HepG2 (cell line): ENCODE results near the gene HOXD1. TPM values are rescaled to one million over a fixed set of nuclear protein-coding genes. Genes with fewer than 3 reads are reported as not detected.
A peak's percentile ranks its signal among the peaks of the same experiment; 100 is the strongest.

Source experiments
- ATAC-seq: fragments of 200-7000 bp; cut with Tn5 transposase; 3 replicates; pipeline ENCODE4 v1.9.1; 2020; ENCODE audit warnings: mild to moderate bottlenecking, moderate library complexity
- BruUV-seq: library from RNA; stranded (reverse); fragments of 400-500 nt; replicated peaks from 2 replicates; lab custom pipeline; 2021; lab: Mats Ljungman, UMichigan
- CTCF ChIA-PET: fragments of 300-600 bp; formaldehyde crosslinking; extraction: SDS; loops from one replicate; lab custom pipeline; 2021; ENCODE audit warnings: low total read pairs, inconsistent platforms, low intra/inter-chr PET ratio; lab: Yijun Ruan, JAX
- POLR2A ChIA-PET: fragments of 350-600 bp; sonication (Branson Sonifier 250); formaldehyde crosslinking; loops from one replicate; lab custom pipeline; 2020; ENCODE audit warnings: antibody characterized with exemption, inconsistent platforms; lab: Yijun Ruan, JAX
- DNase-seq: peaks from one replicate; pipeline ENCODE4 v3.0.0-alpha.2; 2015; ENCODE audit warnings: low spot score
- FAIRE-seq: peaks from 3 replicates; lab custom pipeline; 2011; peaks lifted over from hg19 to GRCh38; lab: Jason Lieb, UNC
- H2AFZ ChIP-seq: one replicate; pipeline ENCODE4 v1.6.1; 2011; ENCODE audit warnings: low read length, inconsistent platforms
- H3K27ac ChIP-seq: fragments of 300-600 bp; 3 replicates; pipeline ENCODE4 v1.8.0; 2011; ENCODE audit warnings: mixed run types, mild to moderate bottlenecking, mixed read lengths, low read length, inconsistent platforms; ENCODE audit not compliant: insufficient read depth; ENCODE audit errors: extremely low read length
- H3K27me3 ChIP-seq, 2 experiments: fragments of 200-600 bp in 1 of 2; 2 replicates in 1 of 2; 3 replicates in 1 of 2; pipeline versions ENCODE4 v1.6.0 to v1.8.0; 2011; ENCODE audit warnings: low read length in 2 of 2, mild to moderate bottlenecking in 2 of 2, moderate library complexity in 2 of 2, inconsistent platforms in 1 of 2; ENCODE audit not compliant: insufficient read depth in 2 of 2, control insufficient read depth in 1 of 2
- H3K36me3 ChIP-seq, 2 experiments: fragments of 200-600 bp in 1 of 2; replicated peaks in 1 of 2; 2 replicates in 1 of 2; 3 replicates in 1 of 2; pipeline versions ENCODE4 v1.5.1 to v1.8.0; 2011; ENCODE audit warnings: low read length in 2 of 2, inconsistent platforms in 1 of 2; ENCODE audit not compliant: insufficient read depth in 2 of 2, control insufficient read depth in 1 of 2
- H3K4me1 ChIP-seq: 2 replicates; pipeline ENCODE4 v1.5.1; 2012; ENCODE audit warnings: low read length, inconsistent platforms; ENCODE audit not compliant: insufficient read depth
- H3K4me2 ChIP-seq: 2 replicates; pipeline ENCODE4 v1.6.0; 2011; ENCODE audit warnings: low read depth, low read length, inconsistent platforms
- H3K4me3 ChIP-seq, 3 experiments: fragments of 200-600 bp in 1 of 3; sonication (generic), shearing (Covaris generic) in 1 of 3; replicated peaks in 1 of 3; 2 replicates each; pipeline ENCODE4 v1.5.1; 2011 to 2016; ENCODE audit warnings: low read length in 3 of 3, inconsistent platforms in 2 of 3, low read depth in 2 of 3, mild to moderate bottlenecking in 2 of 3, control low read depth in 1 of 3, mixed read lengths in 1 of 3; ENCODE audit not compliant: insufficient read depth in 1 of 3
- H3K79me2 ChIP-seq: one replicate; pipeline ENCODE4 v1.6.1; 2011; ENCODE audit warnings: low read length, inconsistent platforms; ENCODE audit not compliant: insufficient read depth
- H3K9ac ChIP-seq: 2 replicates; pipeline ENCODE4 v1.6.0; 2011; ENCODE audit warnings: mild to moderate bottlenecking, low read depth, low read length, inconsistent platforms; ENCODE audit not compliant: insufficient read depth
- H3K9me3 ChIP-seq: 2 replicates; pipeline ENCODE4 v1.5.1; 2012; ENCODE audit warnings: mild to moderate bottlenecking, low read length
- H4K20me1 ChIP-seq: 2 replicates; pipeline ENCODE4 v1.6.0; 2011; ENCODE audit warnings: inconsistent platforms, mild to moderate bottlenecking, low read length, moderate library complexity; ENCODE audit not compliant: insufficient read depth
- EED ChIP-seq: sonication (generic); formaldehyde crosslinking; IDR thresholded peaks from 2 replicates; pipeline ENCODE4 v1.5.0; 2020; ENCODE audit warnings: mild to moderate bottlenecking, missing genetic modification reagents
- HOXA3 ChIP-seq: sonication (generic); formaldehyde crosslinking; IDR thresholded peaks from 2 replicates; pipeline ENCODE4 v1.5.0; 2020; ENCODE audit warnings: missing genetic modification reagents
- ISX ChIP-seq: sonication (generic); formaldehyde crosslinking; conservative IDR thresholded peaks from 2 replicates; pipeline ENCODE4 v1.5.0; 2020; ENCODE audit warnings: missing genetic modification reagents
- MYPOP ChIP-seq: sonication (generic); formaldehyde crosslinking; IDR thresholded peaks from 2 replicates; pipeline ENCODE4 v1.8.1; 2023; ENCODE audit warnings: mild to moderate bottlenecking, moderate library complexity, missing genetic modification reagents
- PRDM15 ChIP-seq: sonication (generic); formaldehyde crosslinking; IDR thresholded peaks from 2 replicates; pipeline ENCODE4 v1.4.0; 2020; ENCODE audit warnings: missing genetic modification reagents
- SYNCRIP ChIP-seq: fragments of 200-400 bp; formaldehyde crosslinking; IDR thresholded peaks from 2 replicates; pipeline ENCODE4 v1.6.1; 2018; ENCODE audit warnings: mild to moderate bottlenecking, low read depth, low read length; ENCODE audit not compliant: insufficient read depth
- TAF1 ChIP-seq: sonication (generic); formaldehyde crosslinking; IDR thresholded peaks from 2 replicates; pipeline ENCODE4 v1.4.0; 2020; ENCODE audit warnings: missing genetic modification reagents
- TBP ChIP-seq: sonication (generic); formaldehyde crosslinking; IDR thresholded peaks from 2 replicates; pipeline ENCODE4 v1.5.0; 2020; ENCODE audit warnings: missing genetic modification reagents
- ZBTB7A ChIP-seq: sonication (generic); formaldehyde crosslinking; IDR thresholded peaks from 2 replicates; pipeline ENCODE4 v1.8.0; 2022; ENCODE audit warnings: mild to moderate bottlenecking, missing genetic modification reagents
- ZFAT ChIP-seq: sonication (generic); formaldehyde crosslinking; conservative IDR thresholded peaks from 2 replicates; pipeline ENCODE4 v1.8.1; 2023; ENCODE audit warnings: missing genetic modification reagents, inconsistent platforms
- ZMYM4 ChIP-seq: sonication (generic); formaldehyde crosslinking; IDR thresholded peaks from 2 replicates; pipeline ENCODE4 v1.8.1; 2023; ENCODE audit warnings: mild to moderate bottlenecking, missing genetic modification reagents
- ZNF644 ChIP-seq: IDR thresholded peaks from 2 replicates; pipeline ENCODE4 v1.6.1; 2016; ENCODE audit warnings: low read depth
- ZNF792 ChIP-seq: IDR thresholded peaks from 2 replicates; pipeline ENCODE4 v1.6.1; 2016
- ZXDC ChIP-seq: sonication (generic); formaldehyde crosslinking; IDR thresholded peaks from 2 replicates; pipeline ENCODE4 v1.5.0; 2020; ENCODE audit warnings: mild to moderate bottlenecking, missing genetic modification reagents
- WGBS: methylation state at CpG from one replicate; pipeline ENCODE4 v1.1.6; 2017; ENCODE audit warnings: low lambda C conversion rate; 5-methylcytosine and 5-hydroxymethylcytosine counted together
- in situ Hi-C: cut with HindIII; loops from 2 replicates; pipeline ENCODE4 v1.10.0; 2017; ENCODE audit warnings: low pct_unique_long_range_greater_than_20kb; ENCODE audit not compliant: extremely low pct_ligation_motif_present
- intact Hi-C: fragments of 100-400 bp; cut with micrococcal nuclease; formaldehyde crosslinking; loops from one replicate; pipeline ENCODE4 v1.10.0; 2022; ENCODE audit not compliant: unreplicated experiment
- polyA plus RNA-seq, 8 experiments: library from polyadenylated mRNA; depleted of rRNA in 3 of 8; stranded (reverse) in 7 of 8; unstranded in 1 of 8; fragments of >200 nt; fragmentation: Illumina TruSeq in 4 of 8; extraction: Trizol in 4 of 8; gene quantifications; 2 replicates each; pipeline versions ENCODE4 v1.2.1 to v1.2.3, GENCODE V29; 2011 to 2016; ENCODE audit warnings: low read depth in 4 of 8, missing spikeins in 1 of 8, mixed read lengths in 1 of 8; ENCODE audit not compliant: insufficient read depth in 1 of 8
- total RNA-seq, 5 experiments: library from RNA; depleted of rRNA; stranded (reverse); fragments of >200 nt; fragmentation: Illumina TruSeq; extraction: Trizol; gene quantifications; 2 replicates each; pipeline ENCODE4 v1.2.3, GENCODE V29; 2016; ENCODE audit warnings: low read depth in 1 of 5

HOXD1 gene
- total and polyA plus RNA-seq, 2 of the 13 experiments (the other 11 are each of a cell fraction or from before 2014, with no cell fraction given) = 10.0 to 22.3 TPM

- in situ Hi-C loops (no loop called here), intact Hi-C loops (no loop called here)
- POLR2A ChIA-PET = no interaction called here
- Histone ChIP-seq H3K36me3 (peaks cover 0 to 21% of the 10 kb centered on the region in 2 experiments; a peak in 4 of 5 replicates), H3K27ac (peak overlapping the region; percentile 6), H3K79me2 (no peaks in the 10 kb centered on the region), H4K20me1 (no peaks in the 10 kb centered on the region), H3K9me3 (no peaks in the 10 kb centered on the region), H2AFZ (no peak overlapping the region), H3K4me3 (no peak overlapping the region), H3K4me1 (peaks cover 58% of the 10 kb centered on the region), H3K4me2 (no peak overlapping the region), H3K27me3 (peaks cover 4 to 24% of the 10 kb centered on the region in 2 experiments; a peak in 4 of 5 replicates), H3K9ac (no peak overlapping the region)
- DNase-seq (no peak), ATAC-seq (no peak), FAIRE-seq (no peak)
- 88% methylated on average over 58 of the region's 60 CpGs for WGBS
- CTCF ChIA-PET = no interaction called here
- BruUV-seq = no TSS peak
- no peak for TF ChIP-seq PRDM15 (CRISPR knock-in tag)
- TF ChIP-seq ZNF792 (CRISPR knock-in tag) = 0 out of 2 replicates have a peak, but pooled peaks have one; percentile 28
- TF ChIP-seq SYNCRIP = no peak
- TF ChIP-seq ZNF644 (CRISPR knock-in tag) = no peak
- no peak for TF ChIP-seq ZXDC (CRISPR knock-in tag)
- TF ChIP-seq EED (CRISPR knock-in tag) = no peak
- TF ChIP-seq TAF1 (CRISPR knock-in tag) = 0 out of 2 replicates have a peak, but pooled peaks have one; percentile 9
- TF ChIP-seq TBP (CRISPR knock-in tag) = no peak
- peak; percentile 16; the same call in 1 of the 2 replicates for TF ChIP-seq HOXA3 (CRISPR knock-in tag)
- peak; percentile 63; the same call in 1 of the 2 replicates for TF ChIP-seq ZMYM4 (CRISPR knock-in tag)
- TF ChIP-seq MYPOP (CRISPR knock-in tag) = no peak
- no peak for TF ChIP-seq ISX (CRISPR knock-in tag)
- TF ChIP-seq ZFAT (CRISPR knock-in tag) = no peak
- no peak for TF ChIP-seq ZBTB7A (CRISPR knock-in tag)
Measured at GRCh38 chr2:176172007-176172894, 16.2 kb upstream of the HOXD1 start.
